Karpas-422 (cell line): ENCODE measurements around the gene DYNC2H1. TPM values are rescaled to one million over a fixed set of nuclear protein-coding genes. Genes with fewer than 3 reads are reported as not detected.

Experiments
- DNase-seq: peaks from one replicate; pipeline ENCODE4 v3.0.0-alpha.2; 2015
- H2AFZ ChIP-seq: fragments of 200-600 bp; sonication (generic); 2 replicates; pipeline ENCODE4 v1.6.1; 2014; ENCODE audit warnings: antibody characterized with exemption, low read length, mixed read lengths
- H3K27ac ChIP-seq: fragments of 200-600 bp; sonication (generic); 2 replicates; pipeline ENCODE4 v1.5.1; 2014; ENCODE audit warnings: mild to moderate bottlenecking, low read length, moderate library complexity
- H3K27me3 ChIP-seq: fragments of 200-600 bp; sonication (generic); 2 replicates; pipeline ENCODE4 v1.6.1; 2014; ENCODE audit warnings: low read length, mixed read lengths
- H3K36me3 ChIP-seq: fragments of 200-600 bp; sonication (generic); 2 replicates; pipeline ENCODE4 v1.6.1; 2014; ENCODE audit warnings: low read length, mixed read lengths; ENCODE audit not compliant: insufficient read depth
- H3K4me1 ChIP-seq: fragments of 200-600 bp; sonication (generic); 2 replicates; pipeline ENCODE4 v1.6.1; 2014; ENCODE audit warnings: mild to moderate bottlenecking, low read length, mixed read lengths
- H3K4me2 ChIP-seq: fragments of 200-600 bp; sonication (generic); 2 replicates; pipeline ENCODE4 v1.6.1; 2014; ENCODE audit warnings: low read length, low read depth, mild to moderate bottlenecking; ENCODE audit not compliant: poor library complexity, severe bottlenecking
- H3K4me3 ChIP-seq: fragments of 200-600 bp; sonication (generic); 2 replicates; pipeline ENCODE4 v1.5.1; 2014; ENCODE audit warnings: mild to moderate bottlenecking, antibody characterized with exemption, low read length, mixed read lengths
- H3K79me2 ChIP-seq: fragments of 200-600 bp; sonication (generic); 2 replicates; pipeline ENCODE4 v1.6.1; 2014; ENCODE audit warnings: mild to moderate bottlenecking, low read length, mixed read lengths
- H3K9ac ChIP-seq: fragments of 200-600 bp; sonication (generic); 2 replicates; pipeline ENCODE4 v1.6.0; 2014; ENCODE audit warnings: low read length
- H3K9me2 ChIP-seq: fragments of 200-600 bp; sonication (generic), shearing (Covaris generic); replicated peaks from 2 replicates; pipeline ENCODE4 v1.6.0; 2014; ENCODE audit warnings: mild to moderate bottlenecking, low read length, moderate library complexity; ENCODE audit not compliant: insufficient read depth
- H3K9me3 ChIP-seq: fragments of 300-700, 200-600 bp; sonication (generic); 2 replicates; pipeline ENCODE4 v1.6.1; 2014; ENCODE audit warnings: low read length, mixed read lengths
- H4K20me1 ChIP-seq: fragments of 200-600 bp; sonication (generic); 2 replicates; pipeline ENCODE4 v1.6.1; 2014; ENCODE audit warnings: mild to moderate bottlenecking, antibody characterized with exemption, low read length, low read depth; ENCODE audit not compliant: insufficient read depth
- total RNA-seq: library from RNA; depleted of rRNA; stranded (reverse); fragments of >200 nt; shearing (Covaris generic); gene quantifications from 2 replicates; pipeline ENCODE4 v1.2.3, GENCODE V29; 2014; ENCODE audit warnings: low replicate concordance

DYNC2H1 gene
- total RNA-seq, 1 experiment from 2014 or later = 3.9 TPM

DNA sequence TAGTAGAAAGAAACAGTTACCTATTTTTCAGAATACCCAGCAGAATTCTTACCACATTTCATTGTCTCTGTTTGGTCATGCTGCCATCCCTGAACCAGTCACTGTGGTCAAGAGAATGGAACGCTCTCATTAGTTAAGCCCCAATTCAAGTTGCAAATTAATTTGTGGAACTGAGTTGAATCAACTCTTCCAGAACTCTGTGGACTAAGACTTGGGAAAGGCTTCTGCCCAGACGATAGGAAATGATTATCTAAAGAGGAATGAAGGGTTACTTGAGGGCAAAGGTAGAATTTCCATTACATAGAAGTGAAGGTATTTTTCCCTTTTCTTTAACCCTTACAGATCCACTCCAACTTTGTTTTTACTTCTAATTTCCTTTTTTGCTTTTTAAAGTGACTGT is 286.4 kb downstream of the DYNC2H1 start:
- Histone ChIP-seq H3K9me3 (no peaks in the 10 kb centered on the region), H3K9me2 (no peaks in the 10 kb centered on the region), H4K20me1 (no peaks in the 10 kb centered on the region), H3K27ac (no peak overlapping the region), H3K4me1 (no peaks in the 10 kb centered on the region), H3K27me3 (no peaks in the 10 kb centered on the region), H3K9ac (no peak overlapping the region), H2AFZ (no peak overlapping the region), H3K79me2 (no peaks in the 10 kb centered on the region), H3K4me2 (no peak overlapping the region), H3K4me3 (no peak overlapping the region), H3K36me3 (no peaks in the 10 kb centered on the region)
- DNase-seq = no peak

DNA sequence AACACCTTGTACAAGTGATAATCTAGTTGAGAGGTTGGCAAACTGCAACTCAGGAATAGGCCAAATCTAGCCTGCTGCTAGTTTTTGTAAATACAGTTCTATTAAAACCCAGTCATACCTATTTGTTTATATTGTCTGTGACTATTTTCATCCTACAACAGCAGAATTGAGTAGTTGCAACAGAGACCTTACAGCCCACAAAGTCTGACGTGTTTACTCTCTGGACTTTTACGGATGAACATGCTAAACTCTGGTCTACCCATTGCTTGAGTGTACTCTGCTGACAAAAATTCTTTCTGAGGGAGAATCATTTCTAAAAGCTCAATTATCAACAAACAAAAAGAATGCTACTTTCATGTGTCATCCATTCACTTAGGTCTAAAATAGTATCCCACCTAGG is 287.0 kb downstream of the DYNC2H1 start:
- Histone ChIP-seq H4K20me1 (no peaks in the 10 kb centered on the region), H3K27me3 (no peaks in the 10 kb centered on the region), H3K4me2 (no peak overlapping the region), H3K9ac (no peak overlapping the region), H3K4me1 (no peaks in the 10 kb centered on the region), H3K27ac (no peak overlapping the region), H3K4me3 (no peak overlapping the region), H3K79me2 (no peaks in the 10 kb centered on the region), H2AFZ (no peak overlapping the region), H3K9me2 (no peaks in the 10 kb centered on the region), H3K9me3 (no peaks in the 10 kb centered on the region), H3K36me3 (no peaks in the 10 kb centered on the region)
- DNase-seq = no peak

DNA sequence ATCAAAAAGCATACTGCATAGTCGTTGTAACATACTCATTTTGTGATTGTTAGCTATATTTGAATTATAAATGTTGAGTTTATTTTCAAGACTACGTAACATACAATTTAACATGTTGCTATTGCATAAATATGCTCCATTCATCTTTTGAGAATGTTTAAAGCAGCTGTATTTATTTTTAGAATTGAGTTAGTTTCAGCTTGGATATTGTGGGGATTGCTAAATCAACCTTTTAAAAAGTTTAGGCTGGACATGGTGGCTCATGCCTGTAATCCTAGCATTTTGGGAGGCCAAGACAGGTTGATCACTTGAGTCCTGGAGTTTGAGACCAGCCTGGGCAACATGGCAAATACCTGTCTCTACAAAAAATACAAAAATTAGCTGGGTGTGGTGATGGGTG is 288.1 kb downstream of the DYNC2H1 start:
- H3K79me2 ChIP-seq = no peaks in the 10 kb centered on the region
- no peaks in the 10 kb centered on the region for H3K4me1 ChIP-seq
- H2AFZ ChIP-seq = no peak overlapping the region
- H3K27me3 ChIP-seq = no peaks in the 10 kb centered on the region
- no peak overlapping the region for H3K4me2 ChIP-seq
- H3K9ac ChIP-seq = no peak overlapping the region
- H3K27ac ChIP-seq = no peak overlapping the region
- no peak overlapping the region for H3K4me3 ChIP-seq
- no peaks in the 10 kb centered on the region for H3K9me2 ChIP-seq
- no peaks in the 10 kb centered on the region for H3K9me3 ChIP-seq
- no peaks in the 10 kb centered on the region for H4K20me1 ChIP-seq
- no peak for DNase-seq
- no peaks in the 10 kb centered on the region for H3K36me3 ChIP-seq

DNA sequence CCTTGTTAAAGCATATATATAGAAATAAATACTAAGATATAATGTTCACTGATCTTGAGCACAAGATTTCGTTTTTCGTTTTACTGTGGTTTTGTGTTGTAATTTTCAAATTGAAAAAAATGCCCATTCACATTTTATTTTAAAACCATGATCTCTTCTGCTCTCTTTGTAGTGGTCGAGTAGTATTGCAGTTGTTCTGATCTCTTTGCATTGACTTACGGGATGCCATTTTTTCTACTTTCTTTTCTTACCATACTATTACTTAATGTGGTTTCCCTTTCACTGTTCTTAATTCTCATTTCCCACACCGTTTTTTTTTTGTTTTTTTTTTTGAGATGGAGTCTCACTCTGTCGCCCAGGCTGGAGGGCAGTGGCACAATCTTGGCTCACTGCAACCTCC is 289.6 kb downstream of the DYNC2H1 start:
- Histone ChIP-seq H3K9ac (no peak overlapping the region), H3K9me2 (no peaks in the 10 kb centered on the region)

DNA sequence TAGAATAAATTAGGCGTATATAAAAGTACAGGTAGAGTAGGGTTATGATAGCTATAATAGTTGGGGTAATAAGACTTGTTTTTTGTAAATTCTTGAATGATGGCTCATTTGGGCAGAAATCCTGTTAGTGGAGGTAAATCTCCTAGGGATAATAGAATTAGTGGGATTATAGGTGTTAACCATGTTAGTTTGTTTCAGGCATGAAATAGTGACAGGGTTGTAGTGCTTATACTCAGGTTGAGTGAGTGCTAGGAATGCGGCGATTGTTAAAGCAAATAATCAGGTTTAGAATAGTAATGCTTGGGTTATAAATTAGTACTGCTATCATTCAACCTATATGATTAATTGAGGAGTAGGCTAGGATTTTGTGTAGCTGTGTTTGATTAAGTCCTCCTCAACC is 297.1 kb downstream of the DYNC2H1 start:
- H3K4me3 ChIP-seq = no peak overlapping the region
- no peak overlapping the region for H3K4me2 ChIP-seq
- no peak overlapping the region for H2AFZ ChIP-seq
- no peaks in the 10 kb centered on the region for H3K36me3 ChIP-seq
- no peak overlapping the region for H3K27ac ChIP-seq
- H3K9me3 ChIP-seq = no peaks in the 10 kb centered on the region
- no peaks in the 10 kb centered on the region; the same call in 1 of the 2 replicates for H3K27me3 ChIP-seq
- H3K79me2 ChIP-seq = no peaks in the 10 kb centered on the region
- H4K20me1 ChIP-seq = no peaks in the 10 kb centered on the region
- no peaks in the 10 kb centered on the region for H3K4me1 ChIP-seq
- no peaks in the 10 kb centered on the region for H3K9me2 ChIP-seq
- H3K9ac ChIP-seq = no peak overlapping the region
- no peak for DNase-seq

More for the DNA sequence above, 289.6 kb downstream of the DYNC2H1 start:
- H3K9me3 ChIP-seq = no peaks in the 10 kb centered on the region
- no peaks in the 10 kb centered on the region for H3K79me2 ChIP-seq
- H3K4me1 ChIP-seq = no peaks in the 10 kb centered on the region
- no peak overlapping the region for H3K4me3 ChIP-seq
- no peak overlapping the region for H2AFZ ChIP-seq
- H3K27me3 ChIP-seq = no peaks in the 10 kb centered on the region; the same call in 1 of the 2 replicates
- H3K4me2 ChIP-seq = no peak overlapping the region
- no peak for DNase-seq
- H4K20me1 ChIP-seq = no peaks in the 10 kb centered on the region
- no peak overlapping the region for H3K27ac ChIP-seq
- no peaks in the 10 kb centered on the region for H3K36me3 ChIP-seq

DNA sequence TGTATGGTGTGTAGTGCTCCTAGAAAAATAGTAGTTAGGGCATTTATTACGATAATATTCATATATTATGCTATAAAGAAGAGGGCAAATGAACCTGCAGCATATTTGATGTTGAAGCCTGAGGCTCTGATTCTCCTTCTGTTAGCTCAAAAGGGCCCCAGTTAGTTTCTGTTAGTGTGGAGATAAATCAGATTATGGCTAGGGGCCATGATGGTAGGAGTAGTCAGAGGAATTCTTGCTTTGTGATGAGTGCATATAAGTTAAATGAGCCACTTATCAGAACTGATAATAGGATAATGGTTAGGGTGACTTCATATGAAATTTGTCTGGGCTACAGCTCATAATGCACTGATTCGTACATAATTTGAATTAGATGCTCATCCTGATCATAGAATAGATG is 298.4 kb downstream of the DYNC2H1 start:
- H3K9ac ChIP-seq = no peak overlapping the region
- no peak overlapping the region for H2AFZ ChIP-seq
- no peaks in the 10 kb centered on the region for H3K36me3 ChIP-seq
- no peaks in the 10 kb centered on the region for H3K9me2 ChIP-seq
- H3K79me2 ChIP-seq = no peaks in the 10 kb centered on the region
- H3K4me1 ChIP-seq = no peaks in the 10 kb centered on the region
- no peaks in the 10 kb centered on the region for H3K9me3 ChIP-seq
- H3K27me3 ChIP-seq = no peaks in the 10 kb centered on the region; the same call in 1 of the 2 replicates
- DNase-seq = no peak
- H3K27ac ChIP-seq = no peak overlapping the region
- no peak overlapping the region for H3K4me2 ChIP-seq
- no peaks in the 10 kb centered on the region for H4K20me1 ChIP-seq
- no peak overlapping the region for H3K4me3 ChIP-seq

DNA sequence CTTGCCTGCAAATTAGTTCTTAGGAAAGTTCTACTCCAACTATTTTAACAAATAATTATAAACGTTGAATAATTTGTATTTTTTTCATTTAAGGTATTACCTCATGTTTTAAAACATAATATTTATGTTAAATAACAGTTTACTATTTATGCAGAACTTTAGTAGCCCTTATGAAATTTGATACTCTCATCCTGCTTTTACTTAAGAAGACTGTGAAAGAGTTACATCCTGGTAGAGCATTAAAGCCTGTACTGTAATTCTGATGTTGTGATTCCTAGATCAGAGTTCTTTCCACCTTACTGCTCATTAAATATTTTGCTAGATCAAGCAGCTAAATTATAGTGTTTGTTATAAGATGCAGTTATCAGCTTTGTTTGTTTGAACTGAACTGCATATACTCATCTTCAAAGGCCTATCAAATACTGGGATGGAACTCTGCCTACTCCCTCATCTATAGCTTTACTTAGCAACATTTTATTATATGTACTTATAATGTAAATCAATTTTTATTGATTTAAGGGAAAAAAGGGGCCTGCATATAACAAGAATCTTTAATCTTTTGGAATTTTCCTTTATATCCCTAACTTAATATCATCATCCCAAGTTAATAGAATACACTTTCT is 304.2 kb downstream of the DYNC2H1 start:
- DNase-seq = no peak

DNA sequence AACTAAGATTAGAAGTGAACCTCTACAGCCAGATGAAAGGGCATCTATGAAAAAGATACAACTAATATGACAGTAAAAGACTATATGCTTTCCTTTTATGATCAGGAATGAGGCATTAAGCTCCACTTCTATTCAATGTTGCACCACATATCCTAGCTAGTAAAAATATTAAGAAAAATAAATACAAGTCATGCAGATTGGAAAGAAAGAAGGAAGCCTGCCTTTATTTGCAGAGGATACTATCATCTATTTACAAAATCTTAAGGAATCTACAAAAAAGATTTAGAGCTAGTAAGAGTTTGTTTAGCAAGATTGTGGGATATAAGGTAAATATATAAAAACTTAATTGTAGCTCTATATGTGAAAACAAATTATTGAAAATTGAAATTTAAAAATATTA is 308.8 kb downstream of the DYNC2H1 start:
- H3K4me3 ChIP-seq = no peak overlapping the region
- H3K4me2 ChIP-seq = no peak overlapping the region
- no peak for DNase-seq
- no peaks in the 10 kb centered on the region for H3K9me3 ChIP-seq
- no peaks in the 10 kb centered on the region for H3K4me1 ChIP-seq
- no peaks in the 10 kb centered on the region for H4K20me1 ChIP-seq
- no peaks in the 10 kb centered on the region for H3K9me2 ChIP-seq
- H3K9ac ChIP-seq = no peak overlapping the region
- no peak overlapping the region for H2AFZ ChIP-seq
- no peaks in the 10 kb centered on the region for H3K79me2 ChIP-seq
- H3K36me3 ChIP-seq = no peaks in the 10 kb centered on the region
- H3K27ac ChIP-seq = no peak overlapping the region
- H3K27me3 ChIP-seq = peaks cover 3% of the 10 kb centered on the region; the same call in 1 of the 2 replicates

More for the DNA sequence above, 304.2 kb downstream of the DYNC2H1 start:
- Histone ChIP-seq H3K4me1 (no peaks in the 10 kb centered on the region), H3K4me2 (no peak overlapping the region), H3K4me3 (no peak overlapping the region), H3K9me2 (no peaks in the 10 kb centered on the region), H2AFZ (no peak overlapping the region), H3K27me3 (no peaks in the 10 kb centered on the region), H3K36me3 (no peaks in the 10 kb centered on the region), H4K20me1 (no peaks in the 10 kb centered on the region), H3K9me3 (no peaks in the 10 kb centered on the region), H3K27ac (no peak overlapping the region), H3K9ac (no peak overlapping the region), H3K79me2 (no peaks in the 10 kb centered on the region)
